Large intestine (tissue), 3 donors: Measurements from ENCODE around the gene SPSB4. TPM values are rescaled to one million over a fixed set of nuclear protein-coding genes. Genes with fewer than 3 reads are reported as not detected.

Experiments
- DNase-seq, 2 donors: peaks; one replicate each; pipeline versions ENCODE4 v3.0.0 to v3.0.0-alpha.2; 2013
- H3K27ac ChIP-seq: one replicate; pipeline ENCODE4 v1.5.1; 2013; ENCODE audit warnings: low read length
- H3K27me3 ChIP-seq: 2 replicates; pipeline ENCODE4 v1.6.1; 2013; ENCODE audit warnings: low read length; ENCODE audit not compliant: control insufficient read depth, insufficient read depth
- H3K36me3 ChIP-seq: 2 replicates; pipeline ENCODE4 v1.6.1; 2013; ENCODE audit warnings: low read length; ENCODE audit not compliant: control insufficient read depth, insufficient read depth
- H3K4me1 ChIP-seq: one replicate; pipeline ENCODE4 v1.6.1; 2013; ENCODE audit warnings: low read length; ENCODE audit not compliant: control insufficient read depth, insufficient read depth
- H3K4me3 ChIP-seq: one replicate; pipeline ENCODE4 v1.5.1; 2013; ENCODE audit warnings: low read length
- H3K9me3 ChIP-seq: one replicate; pipeline ENCODE4 v1.6.1; 2013; ENCODE audit warnings: mild to moderate bottlenecking, low read depth, low read length, moderate library complexity; ENCODE audit not compliant: control insufficient read depth
- WGBS: methylation state at CpG from one replicate; pipeline ENCODE4 v1.1.5; 2013; ENCODE audit warnings: low lambda C conversion rate; ENCODE audit not compliant: insufficient coverage; 5-methylcytosine and 5-hydroxymethylcytosine counted together
- polyA plus RNA-seq: library from polyadenylated mRNA; unstranded; fragments of 120-200 nt; gene quantifications from one replicate; pipeline ENCODE4 v1.2.1, GENCODE V29; 2013

The SPSB4 gene
- polyA plus RNA-seq, 1 donor = 2.2 TPM

DNA sequence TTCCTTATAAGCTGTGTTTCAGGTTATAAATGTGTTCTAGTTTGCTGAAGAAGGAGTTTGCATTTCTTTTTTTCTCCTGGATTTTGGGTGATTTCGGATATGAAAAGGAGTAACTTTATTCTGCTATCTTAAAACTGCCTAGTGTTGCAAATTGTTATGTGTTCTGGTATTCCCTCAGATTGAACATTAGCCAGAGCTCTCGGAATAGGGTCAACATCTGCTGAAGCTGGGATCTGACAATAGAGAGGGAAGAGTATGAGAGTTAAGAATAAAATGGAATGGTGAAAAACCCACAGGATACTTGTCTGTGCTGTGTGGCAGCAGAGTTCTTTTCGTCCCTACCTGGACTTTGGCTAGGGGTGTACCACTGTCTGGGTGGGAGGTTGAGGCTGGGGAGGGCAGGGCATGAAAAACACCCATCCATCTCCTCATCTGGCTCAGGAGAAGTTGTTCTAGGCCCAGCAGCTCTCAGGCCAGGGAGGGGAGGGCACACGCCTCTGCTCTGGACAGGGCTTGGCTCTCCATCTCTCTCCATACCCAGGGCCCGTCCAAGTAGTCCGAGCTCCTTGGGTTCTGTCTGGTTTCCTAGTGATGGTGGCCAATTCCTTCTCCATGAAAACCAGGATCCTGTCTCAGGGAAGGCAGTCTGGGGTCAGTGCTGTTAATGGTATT is 13.2 kb downstream of the SPSB4 start:
- Histone ChIP-seq H3K27me3 (no peaks in the 10 kb centered on the region), H3K36me3 (no peaks in the 10 kb centered on the region), H3K27ac (no peak overlapping the region), H3K4me1 (no peaks in the 10 kb centered on the region), H3K4me3 (no peak overlapping the region), H3K9me3 (no peaks in the 10 kb centered on the region)
- WGBS = no CpG with 5 or more reads among the region's 6 CpGs
- no peak for DNase-seq

DNA sequence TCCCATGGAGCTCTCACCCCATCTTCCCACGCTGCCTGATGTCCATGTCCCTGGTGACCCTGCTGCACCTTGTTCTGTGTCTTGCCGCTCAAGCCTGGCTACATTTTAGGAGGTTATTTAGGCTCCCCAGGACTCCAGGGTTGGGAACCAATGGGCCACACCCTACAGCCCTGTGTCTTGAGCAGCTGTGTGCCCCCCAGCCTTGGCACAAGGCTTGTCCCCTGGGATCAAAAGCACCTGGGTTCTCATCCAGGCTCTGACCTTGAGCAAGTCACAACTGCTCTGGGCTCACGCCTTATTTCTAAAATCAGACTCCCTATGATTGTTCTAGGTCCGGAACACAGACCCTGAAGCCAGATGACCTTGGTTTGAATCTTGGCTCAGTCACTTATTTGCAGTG is 14.1 kb downstream of the SPSB4 start:
- H3K36me3 ChIP-seq = no peaks in the 10 kb centered on the region
- no peak overlapping the region for H3K4me3 ChIP-seq
- H3K9me3 ChIP-seq = no peaks in the 10 kb centered on the region
- WGBS = no CpG with 5 or more reads among the region's 4 CpGs
- DNase-seq = no peak
- no peaks in the 10 kb centered on the region for H3K27me3 ChIP-seq
- H3K4me1 ChIP-seq = no peaks in the 10 kb centered on the region
- no peak overlapping the region for H3K27ac ChIP-seq

DNA sequence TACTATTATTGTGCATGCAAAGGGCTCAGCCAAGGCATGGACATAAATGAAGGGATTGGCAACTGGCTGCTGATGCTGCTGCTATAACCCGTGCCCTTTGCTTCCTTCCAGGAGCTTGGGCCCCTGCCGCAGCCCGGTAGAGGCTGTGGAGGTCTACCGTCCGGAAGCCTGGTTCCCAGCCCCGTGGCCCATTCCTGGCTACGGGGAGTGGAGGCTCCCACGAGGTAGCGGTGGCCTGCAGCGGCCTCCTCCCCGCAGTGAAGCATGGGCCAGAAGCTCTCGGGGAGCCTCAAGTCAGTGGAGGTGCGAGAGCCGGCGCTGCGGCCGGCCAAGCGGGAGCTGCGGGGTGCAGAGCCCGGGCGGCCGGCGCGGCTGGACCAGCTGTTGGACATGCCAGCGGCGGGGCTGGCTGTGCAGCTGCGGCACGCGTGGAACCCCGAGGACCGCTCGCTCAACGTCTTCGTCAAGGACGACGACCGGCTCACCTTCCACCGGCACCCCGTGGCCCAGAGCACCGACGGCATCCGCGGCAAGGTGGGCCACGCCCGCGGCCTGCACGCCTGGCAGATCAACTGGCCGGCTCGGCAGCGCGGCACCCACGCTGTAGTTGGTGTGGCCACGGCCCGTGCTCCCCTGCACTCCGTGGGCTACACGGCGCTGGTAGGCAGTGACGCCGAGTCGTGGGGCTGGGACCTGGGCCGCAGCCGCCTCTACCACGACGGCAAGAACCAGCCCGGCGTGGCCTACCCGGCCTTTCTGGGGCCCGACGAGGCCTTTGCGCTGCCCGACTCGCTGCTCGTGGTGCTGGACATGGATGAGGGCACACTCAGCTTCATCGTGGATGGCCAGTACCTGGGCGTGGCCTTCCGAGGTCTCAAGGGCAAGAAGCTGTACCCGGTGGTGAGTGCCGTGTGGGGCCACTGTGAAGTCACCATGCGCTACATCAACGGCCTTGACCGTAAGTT is 15.0 kb downstream of the SPSB4 start:
- H3K36me3 ChIP-seq = no peaks in the 10 kb centered on the region
- no peaks in the 10 kb centered on the region for H3K9me3 ChIP-seq
- H3K4me1 ChIP-seq = no peaks in the 10 kb centered on the region
- H3K27me3 ChIP-seq = no peaks in the 10 kb centered on the region
- WGBS = 93% methylated on average over 3 of the region's 81 CpGs
- no peak overlapping the region for H3K27ac ChIP-seq
- no peak overlapping the region for H3K4me3 ChIP-seq
- DNase-seq = no peak

DNA sequence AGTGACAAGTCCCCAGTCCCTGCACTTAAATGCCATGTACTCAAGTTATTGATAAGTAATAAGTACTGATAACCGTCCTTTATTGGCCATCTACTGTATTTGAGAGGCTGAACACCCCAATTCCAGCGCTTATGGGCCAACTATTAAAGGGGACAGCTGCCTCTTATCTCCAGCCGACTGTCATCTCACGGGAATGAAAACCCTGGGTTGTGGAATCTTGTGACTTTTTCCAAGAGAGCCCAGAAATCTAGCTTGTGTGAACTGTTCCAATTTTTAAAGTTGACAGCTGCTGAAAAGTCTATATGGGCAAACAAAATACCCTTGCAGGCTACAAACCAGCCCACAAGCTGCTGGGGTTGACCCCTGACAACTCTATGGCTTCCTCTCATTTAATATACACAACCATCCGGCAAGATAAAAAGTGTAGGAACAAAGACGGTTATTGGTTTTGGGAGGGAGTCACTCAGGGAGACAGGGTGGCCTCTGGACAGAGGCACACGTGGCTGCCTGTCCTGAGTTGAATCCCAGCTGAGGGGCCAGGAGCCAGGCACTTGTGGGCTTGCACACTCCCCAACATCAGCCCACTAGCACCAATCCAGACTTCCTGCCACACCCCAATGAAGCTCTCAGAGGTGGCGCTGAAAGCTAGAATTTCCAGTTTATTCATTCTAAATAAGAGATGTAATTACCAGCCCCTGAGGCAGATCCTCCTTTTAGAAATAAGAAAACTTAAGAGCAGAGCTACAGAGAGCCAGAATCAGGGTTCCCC is 16.2 kb downstream of the SPSB4 start:
- H3K4me3 ChIP-seq = no peak overlapping the region
- H3K9me3 ChIP-seq = no peaks in the 10 kb centered on the region
- no peak overlapping the region for H3K27ac ChIP-seq
- WGBS = no CpG with 5 or more reads among the region's 8 CpGs
- H3K4me1 ChIP-seq = no peaks in the 10 kb centered on the region
- no peaks in the 10 kb centered on the region for H3K36me3 ChIP-seq
- DNase-seq = no peak
- no peaks in the 10 kb centered on the region for H3K27me3 ChIP-seq

DNA sequence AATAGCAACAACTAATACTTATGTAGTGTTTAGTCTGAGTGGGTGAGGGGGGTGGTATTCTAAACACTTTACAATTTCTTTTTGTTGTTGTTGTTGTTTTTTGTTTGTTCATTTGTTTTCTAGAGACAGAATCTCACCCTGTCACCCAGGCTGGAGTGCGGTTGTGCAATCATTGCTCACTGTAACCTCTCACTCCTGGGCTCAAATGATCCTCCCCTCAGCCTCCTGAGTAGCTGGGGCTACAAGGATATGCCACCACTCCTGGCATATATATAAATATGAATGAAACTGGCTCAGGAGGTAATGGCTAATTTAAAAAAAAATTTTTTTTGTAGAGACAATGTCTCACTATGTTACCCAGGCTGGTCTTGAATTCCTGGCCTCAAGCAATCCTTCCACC is 19.1 kb downstream of the SPSB4 start:
- no peak for DNase-seq
- H3K9me3 ChIP-seq = no peaks in the 10 kb centered on the region
- no CpG with 5 or more reads among the region's 1 CpG for WGBS
- no peak overlapping the region for H3K4me3 ChIP-seq
- H3K4me1 ChIP-seq = no peaks in the 10 kb centered on the region
- no peak overlapping the region for H3K27ac ChIP-seq
- H3K27me3 ChIP-seq = no peaks in the 10 kb centered on the region
- H3K36me3 ChIP-seq = no peaks in the 10 kb centered on the region

DNA sequence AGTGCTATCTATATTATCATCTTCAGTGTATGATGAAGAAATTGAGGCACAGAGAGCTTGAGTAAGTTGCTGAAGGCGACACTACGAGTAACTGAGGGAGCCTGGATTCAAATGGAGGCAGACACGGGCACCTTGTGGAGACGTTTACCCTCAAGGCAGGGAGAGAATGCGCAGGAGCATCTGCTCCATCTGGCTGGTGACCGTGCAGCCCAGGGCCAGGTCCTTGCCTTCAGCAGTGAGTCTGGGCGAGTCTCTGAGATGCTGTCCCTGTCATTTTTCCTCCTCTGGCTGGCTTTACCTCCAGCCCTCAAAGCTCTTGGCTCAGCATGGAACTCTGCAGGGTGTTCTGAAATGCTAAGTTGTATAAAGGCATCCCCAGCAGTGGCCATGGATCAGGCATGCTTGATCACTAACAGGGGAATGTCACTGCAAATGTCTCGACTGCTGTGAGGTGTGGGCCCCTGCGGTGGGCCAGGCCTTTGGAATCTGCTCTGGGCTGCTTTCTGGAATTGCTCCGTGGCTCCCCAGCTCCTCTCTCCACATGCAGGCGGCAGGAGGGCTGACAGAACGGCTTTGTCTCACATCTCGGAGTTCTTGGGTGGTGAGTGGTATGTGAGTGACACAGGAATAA is 19.7 kb downstream of the SPSB4 start:
- Histone ChIP-seq H3K4me3 (no peak overlapping the region), H3K4me1 (no peaks in the 10 kb centered on the region), H3K27me3 (no peaks in the 10 kb centered on the region), H3K36me3 (no peaks in the 10 kb centered on the region), H3K9me3 (no peaks in the 10 kb centered on the region), H3K27ac (no peak overlapping the region)
- DNase-seq = no peak
- no CpG with 5 or more reads among the region's 13 CpGs for WGBS

DNA sequence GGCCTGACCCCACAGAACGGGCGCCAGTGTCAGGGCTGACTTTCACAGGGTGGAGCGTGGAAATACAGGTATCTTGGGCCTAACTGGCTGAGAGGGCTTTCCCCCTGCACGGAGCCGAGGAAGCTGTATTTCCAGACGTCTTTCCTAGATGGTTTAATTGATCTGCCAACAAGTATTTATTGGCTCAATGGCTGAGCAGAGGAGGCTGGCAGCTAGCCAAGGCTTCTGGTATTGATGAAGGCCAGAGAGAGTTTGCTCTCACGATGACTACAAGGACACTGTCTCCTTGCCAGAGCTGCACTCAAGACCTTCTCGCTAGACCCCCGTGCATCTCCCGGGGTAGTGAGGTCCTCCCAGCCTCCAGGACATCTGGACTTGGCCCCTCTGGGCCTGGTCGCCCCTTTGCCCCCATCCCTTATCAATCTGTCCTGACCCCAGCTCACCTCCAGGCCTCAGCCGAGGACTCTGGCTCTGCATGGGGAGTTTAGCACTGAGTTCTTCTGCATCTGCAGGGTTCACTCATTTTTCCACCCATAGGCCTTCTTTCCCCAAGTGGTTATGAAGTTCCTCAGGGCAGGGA is 20.6 kb downstream of the SPSB4 start:
- DNase-seq = no peak
- H3K27ac ChIP-seq = no peak overlapping the region
- no peak overlapping the region for H3K4me3 ChIP-seq
- no peaks in the 10 kb centered on the region for H3K27me3 ChIP-seq
- peaks cover 6% of the 10 kb centered on the region for H3K4me1 ChIP-seq
- WGBS = no CpG with 5 or more reads among the region's 12 CpGs
- no peaks in the 10 kb centered on the region for H3K9me3 ChIP-seq
- H3K36me3 ChIP-seq = no peaks in the 10 kb centered on the region

DNA sequence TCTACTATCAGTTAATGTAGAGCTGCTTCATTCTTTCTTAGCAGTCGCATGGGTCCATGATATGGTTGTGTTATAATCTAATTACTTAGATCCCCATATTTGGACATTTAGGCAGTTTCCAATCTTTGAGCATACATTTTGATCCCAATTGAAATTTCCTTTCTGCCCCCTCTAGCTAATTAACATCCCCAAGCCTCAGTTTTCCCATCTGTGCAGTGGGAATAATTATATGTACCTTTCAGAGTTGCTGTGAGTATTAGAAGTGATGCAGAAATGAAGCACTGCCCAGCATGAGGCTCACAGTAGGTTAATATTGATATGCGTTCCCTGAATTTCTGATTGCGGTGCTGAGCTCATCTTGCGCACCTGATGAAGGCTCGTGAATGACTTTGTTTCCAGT is 21.8 kb downstream of the SPSB4 start:
- H3K9me3 ChIP-seq = no peaks in the 10 kb centered on the region
- no CpG with 5 or more reads among the region's 5 CpGs for WGBS
- H3K27me3 ChIP-seq = no peaks in the 10 kb centered on the region
- no peak overlapping the region for H3K27ac ChIP-seq
- no peak overlapping the region for H3K4me3 ChIP-seq
- peaks cover 6% of the 10 kb centered on the region for H3K4me1 ChIP-seq
- no peak for DNase-seq
- no peaks in the 10 kb centered on the region for H3K36me3 ChIP-seq

DNA sequence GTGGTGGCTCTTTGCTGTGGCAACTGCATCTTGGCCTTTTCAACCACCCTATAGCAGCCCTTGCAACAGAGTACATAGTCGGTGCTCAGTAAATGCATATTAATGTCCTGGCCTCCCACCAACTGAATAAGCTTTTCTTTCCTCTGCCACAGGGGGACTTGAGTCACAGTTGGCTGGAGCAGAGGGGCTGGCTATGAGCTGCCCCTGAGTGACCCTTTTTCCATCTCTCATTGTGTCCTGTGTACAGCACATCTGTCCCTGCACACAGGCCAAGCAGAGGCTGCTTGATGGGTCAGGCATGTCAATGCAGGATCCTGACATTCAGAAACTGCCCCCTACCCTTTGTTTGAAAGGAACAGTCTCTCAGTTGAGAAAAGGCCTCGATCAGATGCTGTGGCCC is 22.4 kb downstream of the SPSB4 start:
- Histone ChIP-seq H3K4me1 (peaks cover 6% of the 10 kb centered on the region), H3K4me3 (no peak overlapping the region), H3K9me3 (no peaks in the 10 kb centered on the region), H3K27ac (no peak overlapping the region), H3K27me3 (no peaks in the 10 kb centered on the region), H3K36me3 (no peaks in the 10 kb centered on the region)
- no CpG with 5 or more reads among the region's 2 CpGs for WGBS
- no peak for DNase-seq

DNA sequence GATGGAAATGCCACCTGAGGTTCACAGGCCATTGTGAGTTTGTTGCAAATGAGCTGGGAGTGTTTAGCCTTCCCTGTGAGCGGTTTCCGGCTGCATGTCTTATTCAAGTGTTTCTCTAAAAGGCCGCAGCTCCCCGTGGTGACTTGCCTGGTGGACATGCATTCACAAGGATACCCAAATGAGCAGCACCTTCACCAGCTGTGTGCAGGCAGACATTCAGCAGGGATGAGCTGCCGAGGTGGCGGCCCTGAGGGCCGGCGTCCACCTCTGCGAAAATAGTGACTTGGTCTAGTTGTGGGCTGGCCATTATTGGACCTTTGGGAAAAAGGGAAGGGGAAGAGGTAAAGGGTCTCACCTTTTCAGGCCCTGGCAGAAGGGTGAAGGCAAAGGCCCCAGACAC is 23.4 kb downstream of the SPSB4 start:
- H3K27ac ChIP-seq = no peak overlapping the region
- no CpG with 5 or more reads among the region's 9 CpGs for WGBS
- no peak for DNase-seq
- no peaks in the 10 kb centered on the region for H3K9me3 ChIP-seq
- no peaks in the 10 kb centered on the region for H3K36me3 ChIP-seq
- no peak overlapping the region for H3K4me3 ChIP-seq
- H3K4me1 ChIP-seq = peaks cover 6% of the 10 kb centered on the region
- H3K27me3 ChIP-seq = no peaks in the 10 kb centered on the region
